Astrocyte (in vitro differentiated cells and primary cell): ENCODE results near the gene ZDHHC16. TPM values are rescaled to one million over a fixed set of nuclear protein-coding genes. Genes with fewer than 3 reads are reported as not detected.
A peak's percentile ranks its signal among the peaks of the same experiment; 100 is the strongest.

Experiments
- DNase-seq: peaks from one replicate; pipeline ENCODE4 v3.0.0-alpha.2; 2010; ENCODE audit warnings: low read depth
- FAIRE-seq: peaks from 2 replicates; lab custom pipeline; 2011; peaks lifted over from hg19 to GRCh38; lab: Jason Lieb, UNC
- H2AFZ ChIP-seq: 2 replicates; pipeline ENCODE4 v1.6.0; 2012; ENCODE audit warnings: low read depth, low read length, inconsistent platforms
- H3K27ac ChIP-seq: 2 replicates; pipeline ENCODE4 v1.5.1; 2011; ENCODE audit warnings: low read depth, low read length, inconsistent platforms
- H3K27me3 ChIP-seq: 2 replicates; pipeline ENCODE4 v1.6.0; 2011; ENCODE audit warnings: low read length, inconsistent platforms; ENCODE audit not compliant: insufficient read depth
- H3K36me3 ChIP-seq: 2 replicates; pipeline ENCODE4 v1.5.1; 2011; ENCODE audit warnings: low read length, inconsistent platforms; ENCODE audit not compliant: insufficient read depth
- H3K4me1 ChIP-seq: 2 replicates; pipeline ENCODE4 v1.5.1; 2011; ENCODE audit warnings: low read length, inconsistent platforms; ENCODE audit not compliant: insufficient read depth
- H3K4me2 ChIP-seq: 2 replicates; pipeline ENCODE4 v1.6.0; 2012; ENCODE audit warnings: low read length, inconsistent platforms
- H3K4me3 ChIP-seq: 2 replicates; pipeline ENCODE4 v1.5.1; 2011; ENCODE audit warnings: low read depth, mild to moderate bottlenecking, low read length, inconsistent platforms; ENCODE audit not compliant: insufficient read depth
- H3K79me2 ChIP-seq: 2 replicates; pipeline ENCODE4 v1.6.0; 2012; ENCODE audit warnings: mild to moderate bottlenecking, low read length, inconsistent platforms; ENCODE audit not compliant: insufficient read depth
- H3K9ac ChIP-seq: 2 replicates; pipeline ENCODE4 v1.6.0; 2012; ENCODE audit warnings: mild to moderate bottlenecking, low read length, inconsistent platforms
- H3K9me3 ChIP-seq: 2 replicates; pipeline ENCODE4 v1.5.1; 2012; ENCODE audit warnings: low read depth, mild to moderate bottlenecking, low read length, inconsistent platforms; ENCODE audit not compliant: insufficient read depth
- H4K20me1 ChIP-seq: 2 replicates; pipeline ENCODE4 v1.6.0; 2012; ENCODE audit warnings: low read length, inconsistent platforms; ENCODE audit not compliant: insufficient read depth
- H3K27ac Mint-ChIP-seq: one replicate; pipeline ENCODE4 v1.8.0; 2021; ENCODE audit warnings: mild to moderate bottlenecking, mixed read lengths; ENCODE audit not compliant: unreplicated experiment
- H3K27me3 Mint-ChIP-seq: one replicate; pipeline ENCODE4 v1.8.0; 2021; ENCODE audit warnings: low read depth, mixed read lengths; ENCODE audit not compliant: unreplicated experiment
- H3K36me3 Mint-ChIP-seq: one replicate; pipeline ENCODE4 v1.8.0; 2021; ENCODE audit warnings: low read depth, mixed read lengths; ENCODE audit not compliant: unreplicated experiment
- H3K4me1 Mint-ChIP-seq: one replicate; pipeline ENCODE4 v1.8.0; 2021; ENCODE audit warnings: low read depth, mixed read lengths; ENCODE audit not compliant: unreplicated experiment
- H3K4me3 Mint-ChIP-seq: one replicate; pipeline ENCODE4 v1.8.0; 2021; ENCODE audit warnings: mild to moderate bottlenecking, moderate library complexity, mixed read lengths; ENCODE audit not compliant: unreplicated experiment
- H3K9me3 Mint-ChIP-seq: one replicate; pipeline ENCODE4 v1.8.0; 2021; ENCODE audit warnings: mild to moderate bottlenecking, mixed read lengths; ENCODE audit not compliant: unreplicated experiment
- EZH2 ChIP-seq: IDR thresholded peaks from 2 replicates; pipeline ENCODE4 v1.6.1; 2012; ENCODE audit warnings: mild to moderate bottlenecking, low read length, inconsistent platforms; ENCODE audit not compliant: insufficient read depth
- total RNA-seq: library from RNA; stranded (reverse); gene quantifications from 2 replicates; pipeline ENCODE4 v1.2.1, GENCODE V29; 2021
- TF ChIP-seq, protein P1 (sequence below): IDR thresholded peaks from 2 replicates; pipeline ENCODE4 v1.5.1; 2011; ENCODE audit warnings: low read depth, mild to moderate bottlenecking, inconsistent platforms, low read length, moderate library complexity; ENCODE audit not compliant: insufficient read depth

ZDHHC16 gene
- total RNA-seq, 1 donor from 2014 or later: 53.5 TPM

DNA sequence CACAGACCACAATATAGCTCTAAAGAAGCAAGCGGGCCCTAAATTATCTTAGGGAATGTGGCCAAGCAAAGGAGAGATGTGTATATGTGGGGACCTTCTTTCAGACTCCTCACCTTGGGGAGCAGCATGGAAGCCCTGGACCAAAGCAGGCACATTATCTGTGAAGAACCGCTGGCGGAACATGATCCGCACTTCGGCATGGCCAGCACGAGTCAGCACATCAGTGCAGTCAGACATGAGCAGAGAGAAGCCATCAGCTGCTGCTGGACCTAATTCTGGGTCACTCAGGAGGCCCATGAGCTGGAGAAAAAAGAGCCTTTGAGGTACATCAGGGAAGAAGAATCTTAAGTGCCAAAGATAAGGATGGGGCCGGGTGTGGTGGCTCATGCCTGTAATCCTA lies 14.0 kb downstream of the ZDHHC16 start:
- no peak overlapping the region for H3K9ac ChIP-seq
- no peak overlapping the region for H3K4me3 ChIP-seq
- no peaks in the 10 kb centered on the region for H3K27me3 Mint-ChIP-seq
- H3K9me3 Mint-ChIP-seq: no peaks in the 10 kb centered on the region
- no peak overlapping the region for H2AFZ ChIP-seq
- no peak overlapping the region for H3K4me3 Mint-ChIP-seq
- H3K27me3 ChIP-seq: no peaks in the 10 kb centered on the region
- no peak overlapping the region for H3K27ac ChIP-seq
- no peak for DNase-seq
- peaks cover 87% of the 10 kb centered on the region for H3K36me3 ChIP-seq
- H3K27ac Mint-ChIP-seq: no peak overlapping the region
- TF ChIP-seq EZH2: no peak
- TF ChIP-seq, protein P1, sequence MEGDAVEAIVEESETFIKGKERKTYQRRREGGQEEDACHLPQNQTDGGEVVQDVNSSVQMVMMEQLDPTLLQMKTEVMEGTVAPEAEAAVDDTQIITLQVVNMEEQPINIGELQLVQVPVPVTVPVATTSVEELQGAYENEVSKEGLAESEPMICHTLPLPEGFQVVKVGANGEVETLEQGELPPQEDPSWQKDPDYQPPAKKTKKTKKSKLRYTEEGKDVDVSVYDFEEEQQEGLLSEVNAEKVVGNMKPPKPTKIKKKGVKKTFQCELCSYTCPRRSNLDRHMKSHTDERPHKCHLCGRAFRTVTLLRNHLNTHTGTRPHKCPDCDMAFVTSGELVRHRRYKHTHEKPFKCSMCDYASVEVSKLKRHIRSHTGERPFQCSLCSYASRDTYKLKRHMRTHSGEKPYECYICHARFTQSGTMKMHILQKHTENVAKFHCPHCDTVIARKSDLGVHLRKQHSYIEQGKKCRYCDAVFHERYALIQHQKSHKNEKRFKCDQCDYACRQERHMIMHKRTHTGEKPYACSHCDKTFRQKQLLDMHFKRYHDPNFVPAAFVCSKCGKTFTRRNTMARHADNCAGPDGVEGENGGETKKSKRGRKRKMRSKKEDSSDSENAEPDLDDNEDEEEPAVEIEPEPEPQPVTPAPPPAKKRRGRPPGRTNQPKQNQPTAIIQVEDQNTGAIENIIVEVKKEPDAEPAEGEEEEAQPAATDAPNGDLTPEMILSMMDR: no peak
- peaks cover 4% of the 10 kb centered on the region for H3K4me1 Mint-ChIP-seq
- H4K20me1 ChIP-seq: peaks cover 59% of the 10 kb centered on the region
- H3K4me1 ChIP-seq: peaks cover under 1% of the 10 kb centered on the region
- peaks cover 8% of the 10 kb centered on the region for H3K79me2 ChIP-seq
- H3K36me3 Mint-ChIP-seq: peaks cover 10% of the 10 kb centered on the region
- FAIRE-seq: no peak
- H3K4me2 ChIP-seq: no peak overlapping the region
- no peaks in the 10 kb centered on the region for H3K9me3 ChIP-seq

DNA sequence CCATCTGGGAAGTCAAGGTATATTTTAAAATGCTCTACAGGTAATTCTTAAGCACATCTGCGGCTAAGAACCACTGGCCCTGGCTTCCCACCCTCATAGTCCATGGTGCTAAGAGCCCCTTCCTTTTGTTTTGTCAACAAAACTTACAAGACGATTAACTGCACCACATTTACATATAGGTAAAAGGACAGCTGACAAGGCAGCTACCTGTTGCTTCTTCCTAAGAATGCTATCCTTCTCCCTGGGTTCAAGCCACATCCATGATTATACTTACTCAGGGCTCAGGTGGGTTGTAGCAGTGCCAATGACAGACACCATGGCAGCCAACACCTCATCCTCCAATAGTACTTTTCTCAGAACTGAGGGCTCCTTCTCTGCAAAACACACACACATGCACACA lies 16.3 kb downstream of the ZDHHC16 start:
- Mint-ChIP-seq H3K36me3 (peaks cover 9% of the 10 kb centered on the region), H3K27me3 (no peaks in the 10 kb centered on the region), H3K9me3 (no peaks in the 10 kb centered on the region), H3K4me3 (no peak overlapping the region), H3K4me1 (peaks cover 6% of the 10 kb centered on the region), H3K27ac (no peak overlapping the region)
- peaks cover 5% of the 10 kb centered on the region for H3K4me1 ChIP-seq
- H3K36me3 ChIP-seq: peaks cover 83% of the 10 kb centered on the region
- H3K9ac ChIP-seq: no peak overlapping the region
- no peaks in the 10 kb centered on the region for H3K9me3 ChIP-seq
- no peak overlapping the region for H2AFZ ChIP-seq
- H3K4me2 ChIP-seq: no peak overlapping the region
- H3K27me3 ChIP-seq: no peaks in the 10 kb centered on the region
- H3K79me2 ChIP-seq: no peaks in the 10 kb centered on the region
- peaks cover 37% of the 10 kb centered on the region for H4K20me1 ChIP-seq
- FAIRE-seq (no peak), DNase-seq (no peak)
- no peak overlapping the region for H3K4me3 ChIP-seq
- no peak overlapping the region for H3K27ac ChIP-seq
- TF ChIP-seq, protein P1: no peak
- no peak for TF ChIP-seq EZH2

DNA sequence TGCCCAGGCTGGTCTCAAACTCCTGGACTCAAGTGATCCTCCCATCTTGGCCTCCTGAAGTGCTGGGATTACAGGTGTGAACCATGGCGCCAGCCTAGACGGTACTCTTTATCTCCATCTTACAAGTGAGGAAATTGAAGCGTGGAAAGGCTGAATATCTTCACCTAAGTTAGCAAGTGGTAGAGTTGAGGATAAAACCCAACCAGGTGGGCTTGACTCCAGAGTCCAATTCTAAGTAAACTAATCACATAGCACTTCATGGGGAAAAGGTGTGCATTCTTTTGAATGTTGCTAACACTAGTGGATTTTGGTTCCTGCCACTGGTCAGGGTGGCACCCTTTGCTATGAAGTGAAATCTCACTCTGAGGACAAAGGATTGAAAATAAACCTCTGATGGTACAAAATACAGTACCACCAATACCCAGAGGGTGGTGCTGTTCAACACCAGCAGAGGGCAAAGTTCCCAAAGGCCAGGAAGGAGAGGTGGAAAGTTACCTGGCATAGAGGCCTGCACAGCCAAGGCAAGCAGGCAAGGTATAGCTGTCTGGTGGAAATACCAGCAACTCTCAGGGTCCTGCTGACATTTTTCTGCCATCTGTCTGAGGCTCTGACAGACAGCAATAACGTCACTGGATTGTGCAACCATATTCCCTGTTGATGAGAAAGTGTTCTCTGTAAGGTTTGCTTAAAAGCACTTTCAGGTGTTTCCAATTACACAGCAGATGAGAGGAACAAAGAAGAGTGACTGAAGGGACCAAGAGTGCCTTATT lies 17.6 kb downstream of the ZDHHC16 start:
- TF ChIP-seq, protein P1: peak; percentile 79
- no peak for TF ChIP-seq EZH2
- no peaks in the 10 kb centered on the region for H3K9me3 ChIP-seq
- H3K27ac Mint-ChIP-seq: peak overlapping the region; percentile 19
- no peaks in the 10 kb centered on the region for H3K27me3 ChIP-seq
- H3K27me3 Mint-ChIP-seq: no peaks in the 10 kb centered on the region
- H3K4me2 ChIP-seq: no peak overlapping the region
- H3K9me3 Mint-ChIP-seq: no peaks in the 10 kb centered on the region
- H4K20me1 ChIP-seq: peaks cover 31% of the 10 kb centered on the region
- H3K36me3 ChIP-seq: peaks cover 83% of the 10 kb centered on the region
- H3K27ac ChIP-seq: no peak overlapping the region
- no peak overlapping the region for H3K4me3 Mint-ChIP-seq
- H3K79me2 ChIP-seq: no peaks in the 10 kb centered on the region
- peaks cover 7% of the 10 kb centered on the region for H3K36me3 Mint-ChIP-seq
- no peak overlapping the region for H2AFZ ChIP-seq
- H3K4me1 Mint-ChIP-seq: peaks cover 6% of the 10 kb centered on the region
- no peak overlapping the region for H3K4me3 ChIP-seq
- FAIRE-seq (peak; percentile 75), DNase-seq (peak; percentile 30)
- H3K4me1 ChIP-seq: peaks cover 5% of the 10 kb centered on the region
- H3K9ac ChIP-seq: no peak overlapping the region
